ENCODE measurements around the gene DENND1A.

DENND1A gene

GRCh38 chr9:123607479-123607878, 322.4 kb downstream of the DENND1A start:
- no peak for DNase-seq

GRCh38 chr9:123606141-123606540, 323.8 kb downstream of the DENND1A start:
- no peak for DNase-seq

DNA sequence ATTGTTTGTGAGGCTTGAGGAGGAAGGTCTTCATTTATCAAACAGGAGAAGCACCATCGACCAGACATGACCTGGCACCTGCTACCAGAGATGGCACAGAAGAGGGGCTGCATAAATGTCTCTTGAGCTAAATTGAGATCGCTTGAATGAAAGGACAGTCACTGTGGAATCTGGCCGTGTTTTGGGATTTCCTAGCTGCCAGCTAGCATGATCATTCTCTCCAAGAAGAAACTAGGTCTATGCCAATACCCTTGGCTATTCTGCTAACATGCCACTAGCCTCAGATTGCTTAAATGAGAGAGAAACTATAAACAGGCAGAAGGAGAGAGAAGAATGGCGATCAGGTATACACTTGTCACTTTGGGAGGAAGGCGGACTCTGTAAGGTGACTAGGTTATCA, 324.6 kb downstream of the DENND1A start:
- DNase-seq: no peak

DNA sequence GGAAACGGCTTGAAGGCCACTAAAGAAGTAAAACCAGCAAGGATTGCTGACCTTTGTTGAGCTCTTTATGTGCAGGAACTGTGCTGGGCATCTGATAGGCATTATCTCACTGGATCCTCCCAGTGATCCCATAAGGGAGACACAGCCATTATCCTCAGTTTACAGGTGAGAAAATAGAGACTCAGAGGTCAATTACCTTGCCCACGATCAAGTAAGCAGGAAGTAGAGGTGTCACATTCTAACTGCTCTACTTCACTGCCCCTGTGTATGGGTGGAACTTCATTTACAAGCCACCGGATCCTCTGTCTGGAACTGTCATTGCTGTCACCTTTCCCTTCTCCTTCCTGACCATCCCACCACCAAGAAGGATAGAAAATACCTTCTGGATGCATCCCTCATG, 325.1 kb downstream of the DENND1A start:
- DNase-seq: no peak

GRCh38 chr9:123601828-123602227, 328.1 kb downstream of the DENND1A start:
- DNase-seq: no peak

DNA sequence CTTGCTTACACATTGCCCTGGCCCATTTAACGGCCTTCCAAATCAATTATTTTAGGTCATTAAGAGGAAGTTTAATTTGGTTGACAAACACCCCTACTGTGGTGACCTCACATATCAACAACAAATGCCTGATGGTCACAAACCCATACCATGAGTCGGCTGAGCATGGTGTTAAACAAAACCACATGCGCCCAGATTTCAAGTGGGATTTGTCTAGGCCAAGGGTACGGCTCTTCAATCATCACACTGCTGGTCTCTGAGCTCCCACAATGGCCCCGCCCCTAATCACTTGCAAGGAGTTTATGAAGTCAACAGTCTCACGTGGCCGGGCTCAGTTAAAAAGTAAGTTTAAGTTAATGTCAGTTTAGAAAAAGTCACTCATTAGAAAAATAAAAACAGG, 330.1 kb downstream of the DENND1A start:
- DNase-seq: no peak

DNA sequence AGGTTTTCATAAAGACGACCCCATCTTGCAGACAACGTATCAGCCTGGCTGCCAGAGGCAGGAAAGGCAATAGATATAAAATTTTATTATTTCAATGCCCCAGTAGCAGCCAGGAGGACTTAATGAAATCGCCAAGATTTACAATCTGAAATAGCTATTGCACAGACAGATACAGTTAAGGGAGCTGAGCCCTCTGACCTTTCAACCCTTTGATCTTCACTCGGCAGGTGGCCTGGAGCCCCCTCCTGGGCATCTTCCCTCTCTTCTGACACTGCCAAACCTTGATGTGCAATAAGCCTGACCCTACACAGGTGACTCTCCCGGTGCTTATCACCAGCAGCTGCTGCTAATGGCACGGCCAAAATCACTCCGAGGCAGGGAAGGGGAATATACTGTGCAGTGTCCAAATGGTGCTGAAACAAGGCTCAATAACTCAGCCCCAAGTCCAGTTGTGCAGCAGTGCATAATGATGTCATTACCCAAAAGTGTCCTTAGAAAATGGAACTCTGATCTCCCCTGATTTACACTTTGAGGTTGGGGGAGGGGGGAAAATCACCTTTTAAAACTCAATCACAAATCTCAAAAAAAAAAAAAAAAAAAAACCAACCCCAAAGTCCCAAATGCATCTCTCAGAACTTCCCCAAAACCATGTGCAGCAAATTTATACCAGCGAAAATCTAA, 331.9 kb downstream of the DENND1A start:
- DNase-seq: no peak

DNA sequence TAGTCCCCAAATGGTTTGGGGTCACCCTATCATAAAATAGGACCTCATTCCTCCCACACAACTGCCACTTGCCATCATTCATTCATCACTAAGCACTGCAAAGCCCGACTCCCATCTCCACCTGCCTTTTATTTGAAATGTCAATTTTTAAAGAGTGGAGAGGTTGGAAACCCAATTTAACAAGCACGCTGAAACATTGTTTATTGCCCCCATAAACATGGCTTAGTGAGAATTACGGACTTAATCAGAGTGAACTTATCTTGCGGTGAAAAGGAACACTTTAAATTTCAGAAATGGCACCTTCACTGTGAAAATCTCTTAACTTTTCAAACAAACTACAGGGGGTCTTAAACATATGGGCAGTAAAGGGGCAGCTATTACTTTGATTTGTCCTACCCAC, 332.9 kb downstream of the DENND1A start:
- DNase-seq: no peak

DNA sequence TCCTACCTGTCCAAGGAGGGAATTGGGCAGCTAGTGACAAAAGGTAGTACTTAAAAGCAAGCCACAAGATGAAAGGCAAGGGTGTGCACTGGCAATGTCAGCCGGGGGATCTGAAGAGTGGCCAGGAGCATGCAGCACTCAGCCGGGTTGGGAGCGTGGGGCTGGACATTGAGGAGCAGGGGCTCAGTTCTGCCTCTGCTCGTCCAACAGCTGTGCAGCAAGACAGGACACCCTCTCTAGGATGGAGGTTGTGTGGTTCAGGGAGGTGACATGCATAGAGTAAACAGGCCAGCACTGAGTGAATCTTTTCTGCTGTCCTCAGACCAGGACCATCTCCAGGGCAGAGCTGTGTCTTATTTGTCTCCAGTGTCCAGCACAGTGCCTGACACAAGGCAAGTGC, 338.6 kb downstream of the DENND1A start:
- DNase-seq: no peak

GRCh38 chr9:123590499-123590898, 339.4 kb downstream of the DENND1A start:
- no peak for DNase-seq

DNA sequence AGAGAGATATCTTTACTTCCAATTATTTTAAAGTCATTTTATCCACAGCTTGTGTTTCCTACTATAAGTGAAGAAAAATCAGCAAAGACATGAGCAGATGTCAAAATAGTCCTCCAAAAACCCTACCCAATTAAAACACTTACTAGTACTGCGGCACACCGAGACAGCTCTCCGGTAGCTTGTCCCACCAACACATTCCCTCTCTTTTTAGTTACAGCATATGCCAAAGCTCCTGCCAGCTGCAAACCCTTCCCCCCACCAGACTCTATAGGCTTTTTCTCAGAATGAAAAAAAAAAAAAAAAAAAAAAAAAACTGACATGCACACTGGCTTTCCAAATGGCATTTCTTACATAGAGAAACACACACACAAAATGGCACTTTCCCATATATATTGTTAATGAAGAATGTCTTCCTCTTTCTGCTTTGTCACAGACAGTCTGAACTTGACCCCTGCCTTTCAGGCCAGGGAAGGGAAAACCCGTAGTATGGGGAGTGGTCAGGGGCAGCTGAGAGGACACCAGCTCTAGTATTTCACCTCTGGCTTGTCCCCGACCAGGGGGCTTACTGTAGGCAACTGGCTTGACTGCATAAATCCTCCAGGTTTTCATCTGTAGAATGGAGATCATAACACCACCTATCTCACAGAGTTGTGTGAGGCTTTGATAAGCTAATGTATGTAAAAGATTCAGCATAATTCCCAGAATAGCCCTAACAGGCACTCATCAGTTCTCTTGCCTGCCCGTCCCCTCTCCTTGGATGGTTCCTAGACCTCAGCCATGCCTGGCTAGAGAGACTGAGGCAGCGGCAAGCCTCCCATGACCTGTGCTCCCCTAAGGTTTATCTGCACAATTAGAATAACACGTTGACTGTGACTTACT, 340.3 kb downstream of the DENND1A start:
- DNase-seq: no peak

DNA sequence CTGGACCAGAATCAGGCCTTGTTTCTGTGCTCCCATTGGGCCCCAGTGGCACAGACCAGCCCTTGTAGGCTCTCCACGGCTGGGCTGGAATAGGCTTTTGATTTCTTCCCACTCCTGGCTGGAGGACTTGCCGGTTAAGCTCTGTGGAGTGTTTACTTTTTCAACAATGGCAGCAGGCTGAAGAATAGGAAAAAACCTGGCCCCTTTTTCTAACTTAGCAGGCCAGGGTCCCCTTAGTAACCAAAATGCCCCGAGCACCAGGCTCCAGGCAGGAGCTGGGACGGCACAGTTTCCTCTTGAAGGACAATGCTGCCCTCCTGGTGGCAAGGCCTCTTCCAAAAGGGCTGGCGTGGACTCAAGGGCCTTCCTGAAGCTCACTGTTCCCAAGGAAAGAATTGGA, 343.7 kb downstream of the DENND1A start:
- no peak for DNase-seq

- no peak for DNase-seq
Measured at GRCh38 chr9:123584202-123585176, 345.4 kb downstream of the DENND1A start.

- DNase-seq: no peak
Measured at GRCh38 chr9:123583646-123584045, 346.3 kb downstream of the DENND1A start.

GRCh38 chr9:123571240-123571639, 358.7 kb downstream of the DENND1A start:
- no peak for DNase-seq

DNA sequence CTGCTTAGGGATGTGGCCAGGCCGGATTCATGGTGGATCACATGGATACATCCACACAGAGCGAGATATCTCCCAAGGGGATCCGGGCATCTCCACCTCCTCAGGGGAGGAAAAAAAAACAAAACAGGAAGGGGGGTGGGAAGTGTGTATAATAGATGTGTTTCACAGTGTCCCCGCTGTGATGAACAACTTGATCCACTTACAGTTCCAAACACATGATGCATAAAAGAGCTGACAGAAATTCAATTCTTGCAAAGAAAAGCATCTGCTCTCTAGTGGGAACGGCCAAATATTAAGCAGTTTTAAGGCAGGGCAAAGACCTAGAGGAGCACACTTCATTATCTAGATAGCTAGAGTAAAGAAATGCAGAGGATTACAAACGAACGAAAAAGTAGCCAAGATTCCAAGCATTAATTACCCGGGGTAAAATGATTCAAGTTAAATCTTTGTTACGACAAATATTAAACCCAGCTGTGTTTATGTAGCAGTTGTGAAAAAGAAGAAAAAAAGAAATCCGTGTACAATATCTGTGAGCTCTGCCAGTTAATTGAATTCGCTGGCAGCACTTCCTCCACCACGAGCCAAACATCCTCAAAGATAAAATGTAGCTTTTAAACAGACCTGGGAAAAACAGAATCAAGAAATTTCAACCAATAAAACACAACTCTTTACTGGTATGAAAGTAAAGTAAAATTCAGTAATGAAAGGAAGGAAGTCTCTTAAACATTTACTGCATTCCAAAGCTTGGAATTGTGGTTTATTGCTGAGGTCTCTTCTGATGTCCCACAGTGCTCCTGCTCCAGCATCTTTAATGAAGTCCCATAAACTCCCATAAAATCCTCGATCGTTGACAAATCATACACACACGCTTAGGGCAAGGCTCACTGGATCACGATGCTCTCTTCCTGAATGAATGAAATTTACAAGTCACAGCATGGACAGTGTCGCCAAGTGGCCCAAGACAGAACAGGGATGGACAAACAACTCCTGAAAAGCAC, 360.9 kb downstream of the DENND1A start:
- DNase-seq: no peak

DNA sequence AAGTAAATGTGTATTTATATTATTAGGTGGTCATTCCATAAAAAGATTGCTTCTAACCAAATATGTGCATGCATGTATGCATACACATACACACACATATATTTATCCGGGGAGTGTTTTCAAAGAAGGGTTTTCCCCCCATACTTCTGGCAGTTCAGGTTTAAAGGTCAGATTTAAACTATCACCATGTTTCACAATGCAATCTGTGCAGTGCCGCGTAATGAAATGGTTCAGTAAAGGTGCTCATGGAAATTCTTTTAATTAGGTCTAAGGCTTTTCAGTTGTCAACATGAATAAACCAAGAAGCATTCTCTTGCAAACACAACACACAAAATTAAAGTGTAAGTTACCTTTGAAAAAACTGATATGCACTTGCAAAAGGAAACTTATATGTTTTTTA, 362.9 kb downstream of the DENND1A start:
- no peak for DNase-seq

DNA sequence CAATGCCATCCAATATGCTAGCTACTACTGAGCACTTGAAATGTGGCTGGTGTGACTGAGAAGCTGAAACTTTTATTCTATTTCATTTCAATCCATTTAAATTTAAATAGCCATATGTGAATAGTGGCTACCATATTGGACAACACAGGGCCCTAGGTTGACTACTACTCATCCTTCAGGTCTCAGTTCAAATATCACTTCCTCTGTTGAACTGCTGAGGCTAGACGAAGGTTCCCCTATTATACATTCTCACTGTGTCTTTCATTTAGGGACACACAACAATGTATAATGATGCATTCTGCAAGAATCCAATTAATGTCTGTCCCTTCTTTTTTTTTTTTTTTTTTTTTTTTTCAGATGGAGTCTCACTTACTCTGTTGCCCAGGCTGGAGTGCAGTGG, 365.3 kb downstream of the DENND1A start:
- DNase-seq: no peak

- DNase-seq: no peak
Measured at GRCh38 chr9:123562844-123563346, 367.0 kb downstream of the DENND1A start.

GRCh38 chr9:123561046-123561445, 368.9 kb downstream of the DENND1A start:
- DNase-seq: no peak
